Measurements from ENCODE around the gene WSB1. TPM values are rescaled to one million over a fixed set of nuclear protein-coding genes. Genes with fewer than 3 reads are reported as not detected.
A peak's percentile ranks its signal among the peaks of the same experiment; 100 is the strongest.
"Not testable (repeated sequence)": the region's sequence is repeated elsewhere in the genome, so short reads cannot be mapped to it uniquely, and the experiment has no call there.

The WSB1 gene
- polyA plus RNA-seq, 5 donors = 291 to 547 (median 433) TPM

- DNase-seq = no peak
Observed at GRCh38 chr17:27310565-27311110, 16.7 kb downstream of the WSB1 start.

DNA sequence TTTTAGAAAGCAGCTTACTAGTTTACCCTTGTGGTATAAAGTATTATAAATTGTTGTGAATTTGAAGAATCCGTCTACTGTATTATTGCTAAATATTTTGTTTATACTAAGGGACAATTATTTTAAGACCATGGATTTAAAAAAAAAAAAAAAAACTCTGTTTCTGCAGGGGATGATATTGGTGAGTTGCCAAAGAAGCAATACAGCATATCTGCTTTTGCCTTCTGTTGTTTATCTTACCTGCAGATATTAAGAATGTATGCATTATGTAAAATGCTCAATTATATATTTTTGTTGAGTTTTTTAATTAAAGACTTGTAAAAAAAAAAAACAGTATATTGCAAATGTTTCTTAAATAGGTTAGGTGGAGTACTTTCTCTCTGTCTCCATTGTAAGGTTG is 19.4 kb downstream of the WSB1 start:
- DNase-seq = no peak

DNA sequence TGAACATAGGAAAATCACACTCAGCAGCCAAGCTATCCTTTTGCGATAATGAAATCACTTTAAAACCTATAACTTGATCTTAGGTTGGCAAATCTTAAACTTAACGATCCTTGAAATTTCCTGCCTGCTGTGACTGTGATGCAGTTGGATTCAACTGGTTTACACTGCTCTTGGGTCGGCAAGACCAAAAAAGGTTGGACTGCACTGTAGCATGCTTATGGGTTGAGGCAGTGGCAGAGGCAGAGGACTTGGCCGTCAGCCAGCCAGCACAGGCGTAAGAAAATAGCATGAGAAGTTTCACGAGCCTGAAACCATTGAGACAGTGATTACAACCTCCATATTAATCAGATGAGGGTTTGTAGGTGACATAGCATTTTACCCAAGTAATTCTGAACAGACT is 21.4 kb downstream of the WSB1 start:
- no peak for DNase-seq

DNA sequence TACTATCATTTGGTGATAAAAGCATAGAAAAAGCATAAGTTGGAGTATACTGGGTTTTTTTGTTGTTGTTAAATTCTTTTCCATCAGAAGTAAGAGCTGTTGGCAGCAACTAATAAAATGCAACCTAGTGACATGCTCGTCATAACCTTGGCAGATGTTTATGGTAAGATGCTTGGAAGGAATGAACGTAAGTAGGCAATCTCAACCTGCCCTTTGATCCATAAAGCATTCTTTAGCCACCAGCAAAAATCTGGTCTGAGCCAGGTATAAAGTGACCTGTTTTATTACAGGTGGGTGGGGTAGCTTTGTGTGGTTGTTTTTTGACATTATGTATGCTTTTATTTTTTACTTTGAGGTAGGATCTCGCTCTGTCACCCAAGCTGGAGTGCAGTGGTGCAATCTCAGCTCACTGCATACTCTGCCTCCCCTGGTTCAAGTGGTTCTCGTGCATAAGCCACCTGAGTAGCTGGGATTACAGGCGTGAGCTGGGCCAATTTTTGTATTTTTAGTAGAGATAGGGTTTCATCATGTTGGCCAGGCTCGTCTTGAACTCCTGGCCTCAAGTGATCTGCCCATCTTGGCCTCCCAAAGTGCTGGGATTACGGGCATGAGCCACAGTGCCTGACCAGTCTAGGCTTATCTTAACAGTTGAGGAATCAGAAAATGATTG is 22.0 kb downstream of the WSB1 start:
- no peak for DNase-seq

- no peak for DNase-seq
Observed at GRCh38 chr17:27318228-27318627, 24.3 kb downstream of the WSB1 start.

DNA sequence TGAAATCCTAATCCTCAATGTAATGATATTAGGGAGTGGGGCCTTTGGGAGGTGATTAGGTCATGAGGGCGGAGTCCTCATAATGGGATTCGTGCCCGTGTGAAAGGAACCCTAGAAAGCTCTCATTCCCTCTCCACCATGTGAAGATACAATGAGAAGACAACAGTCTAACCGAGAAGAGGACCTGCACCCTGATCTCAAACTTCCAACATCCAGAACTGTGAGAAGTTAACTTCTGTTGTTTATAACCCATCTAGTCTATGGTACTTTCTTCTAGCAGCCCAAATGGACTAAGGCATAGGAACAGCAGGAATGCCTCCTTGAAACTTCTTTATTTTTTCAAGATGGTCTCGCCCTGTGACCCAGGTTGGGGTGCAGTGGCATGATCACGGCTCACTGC is 24.7 kb downstream of the WSB1 start:
- DNase-seq = no peak

GRCh38 chr17:27319541-27320221 is 25.8 kb downstream of the WSB1 start:
- DNase-seq = peak; percentile 72 to 76

DNA sequence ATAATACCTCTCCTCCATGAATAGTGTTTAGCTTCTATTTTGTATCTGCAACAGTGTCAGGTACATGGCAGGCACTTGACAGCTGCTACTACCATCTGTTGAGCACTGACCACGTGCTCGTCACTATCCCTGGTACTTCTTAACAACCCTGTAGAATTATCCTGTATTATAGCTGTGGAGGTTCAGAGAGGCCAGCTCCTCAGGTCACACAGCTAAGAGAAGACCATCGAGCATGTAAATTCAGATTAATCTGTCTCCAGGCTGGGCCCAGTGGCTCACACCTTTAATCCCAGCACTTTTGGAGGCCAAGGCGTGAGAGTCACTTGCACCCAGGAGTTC is 26.3 kb downstream of the WSB1 start:
- DNase-seq = no peak

DNA sequence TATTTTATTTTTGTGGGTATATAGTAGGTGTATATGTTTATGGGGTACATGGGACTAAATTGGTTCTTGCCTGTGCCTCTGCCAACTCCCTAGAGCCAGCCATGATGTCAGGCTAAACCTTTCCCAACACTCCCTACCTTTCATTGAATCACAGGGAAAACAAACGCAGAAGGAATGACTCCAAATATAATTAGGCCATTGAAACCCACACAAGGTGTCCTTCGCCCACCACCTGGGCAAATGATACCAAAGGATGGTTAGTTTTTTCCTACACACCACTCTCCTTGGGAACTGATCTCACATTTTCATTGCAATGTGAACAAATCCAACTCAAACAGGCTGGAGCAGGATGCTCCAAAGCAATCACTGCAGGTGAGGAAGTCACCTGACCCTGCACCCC is 27.5 kb downstream of the WSB1 start:
- DNase-seq = no peak

DNA sequence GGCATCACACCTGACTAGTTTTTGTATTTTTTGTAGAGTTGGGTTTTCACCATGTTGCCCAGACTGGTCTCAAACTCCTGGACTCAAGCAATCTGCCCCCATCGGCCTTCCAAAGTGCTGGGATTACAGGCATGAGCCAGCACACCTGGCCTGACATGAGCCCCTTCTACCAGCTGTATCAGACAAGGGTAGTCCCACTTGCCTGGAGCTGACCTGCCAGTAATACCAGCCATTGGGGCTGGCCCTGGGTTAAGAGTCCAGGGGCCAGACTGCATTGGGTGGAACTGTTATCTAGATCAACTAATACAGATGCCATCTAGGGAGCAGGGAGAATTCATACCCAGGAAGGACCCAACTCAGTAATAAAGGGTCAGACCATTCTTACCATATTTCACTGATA is 28.1 kb downstream of the WSB1 start:
- no peak for DNase-seq

DNA sequence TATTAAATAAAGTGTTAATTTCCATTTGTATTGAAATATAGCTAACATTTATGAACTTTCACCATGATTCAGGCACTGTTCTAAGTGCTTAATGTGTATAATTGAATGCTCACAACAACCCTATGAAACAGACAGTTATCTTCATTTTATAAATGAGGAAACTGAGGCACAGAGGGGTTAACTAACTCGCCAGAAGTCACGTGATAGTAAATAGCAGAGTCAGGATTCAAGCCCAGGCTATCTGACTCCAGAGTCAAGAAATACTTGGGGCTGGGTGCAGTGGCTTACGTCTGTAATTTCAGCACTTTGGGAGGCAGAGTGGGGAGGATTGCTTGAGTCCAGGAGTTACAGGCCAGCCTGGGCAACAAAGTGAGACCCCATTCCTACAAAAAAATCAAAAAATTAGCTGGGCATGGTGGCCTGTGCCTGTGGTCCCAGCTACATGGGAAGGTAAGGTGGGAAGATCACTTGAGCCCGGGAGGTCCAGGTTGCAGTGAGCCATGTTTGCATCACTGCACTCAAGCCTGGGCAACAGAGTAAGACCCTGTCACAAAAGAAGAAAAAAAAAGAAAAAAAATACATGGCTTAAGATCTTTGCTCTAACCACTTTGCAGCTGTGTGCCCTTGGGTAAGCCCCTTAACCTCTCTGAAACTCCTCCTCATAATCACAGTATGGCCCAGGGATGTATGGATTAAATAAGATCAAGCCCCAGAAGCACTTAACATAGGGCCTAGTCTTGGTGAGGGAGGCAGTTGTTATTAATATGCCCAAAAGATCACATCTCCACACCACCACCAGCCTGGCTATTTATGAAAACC is 29.0 kb downstream of the WSB1 start:
- DNase-seq = no peak

- DNase-seq = no peak
Observed at GRCh38 chr17:27323538-27324215, 29.8 kb downstream of the WSB1 start.

DNA sequence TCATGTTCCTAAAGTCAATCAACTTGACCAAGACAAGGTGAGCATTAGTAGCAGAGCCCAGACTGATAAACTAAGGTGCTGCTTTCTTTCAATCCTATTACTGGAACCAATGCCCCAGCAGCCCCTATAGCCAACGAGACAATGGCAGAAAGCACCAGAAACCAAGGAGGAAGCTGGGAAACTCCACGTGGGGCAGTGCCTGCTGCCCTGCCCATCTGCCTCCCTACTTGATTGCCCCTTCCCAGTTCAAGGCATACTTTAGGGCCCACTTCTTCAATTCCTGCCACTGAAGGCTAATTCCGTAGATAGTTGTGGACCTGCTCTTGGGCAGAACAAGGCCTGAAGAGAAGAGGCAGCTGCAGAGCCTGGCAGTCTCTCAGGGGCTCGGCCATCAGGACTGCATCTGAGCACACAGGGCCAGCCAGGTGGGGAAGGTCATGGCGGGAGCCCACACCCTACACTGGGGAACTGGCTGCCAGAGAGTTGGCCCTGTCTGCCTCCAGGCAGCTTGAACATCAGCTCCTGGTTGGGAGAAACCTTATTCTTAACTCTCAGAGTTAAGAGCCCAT is 30.9 kb downstream of the WSB1 start:
- no peak for DNase-seq

DNA sequence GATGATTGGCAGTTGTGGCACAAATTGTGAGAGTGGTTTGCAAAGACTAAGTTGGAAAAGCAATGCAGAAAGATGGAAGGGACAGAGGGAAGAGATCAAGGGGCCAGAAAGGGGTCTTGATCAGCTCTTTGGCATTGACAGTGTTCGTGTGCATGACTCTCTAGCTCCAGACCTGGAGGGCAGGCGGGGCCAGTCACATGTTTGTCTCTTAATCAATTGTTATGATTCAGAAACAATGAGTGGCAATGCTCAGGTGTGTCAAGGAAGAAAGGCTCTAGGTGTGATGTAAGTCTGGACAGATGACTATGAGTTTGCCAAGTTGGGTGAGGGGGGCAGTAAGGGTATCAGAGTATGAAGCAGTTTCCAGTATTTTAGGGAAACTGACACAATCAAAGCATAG is 32.1 kb downstream of the WSB1 start:
- DNase-seq = no peak

DNA sequence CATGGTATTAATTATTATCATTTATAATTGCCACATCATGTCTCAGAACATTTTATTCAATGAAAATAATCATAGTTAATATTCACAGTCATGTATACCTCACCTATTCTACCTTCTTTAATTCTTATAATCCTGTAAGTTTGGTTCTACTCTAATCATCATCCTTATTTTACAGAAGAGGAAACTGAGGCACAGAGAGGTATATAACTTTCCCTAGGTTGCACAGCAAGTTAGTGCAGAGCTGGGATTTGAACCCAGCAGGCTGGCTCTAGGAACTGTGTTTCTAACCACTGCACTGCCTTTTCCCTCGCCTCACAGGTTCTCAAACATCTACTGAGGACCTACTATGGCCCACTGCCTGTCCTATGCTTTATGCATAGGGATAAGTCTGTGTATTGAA is 32.7 kb downstream of the WSB1 start:
- no peak for DNase-seq

DNA sequence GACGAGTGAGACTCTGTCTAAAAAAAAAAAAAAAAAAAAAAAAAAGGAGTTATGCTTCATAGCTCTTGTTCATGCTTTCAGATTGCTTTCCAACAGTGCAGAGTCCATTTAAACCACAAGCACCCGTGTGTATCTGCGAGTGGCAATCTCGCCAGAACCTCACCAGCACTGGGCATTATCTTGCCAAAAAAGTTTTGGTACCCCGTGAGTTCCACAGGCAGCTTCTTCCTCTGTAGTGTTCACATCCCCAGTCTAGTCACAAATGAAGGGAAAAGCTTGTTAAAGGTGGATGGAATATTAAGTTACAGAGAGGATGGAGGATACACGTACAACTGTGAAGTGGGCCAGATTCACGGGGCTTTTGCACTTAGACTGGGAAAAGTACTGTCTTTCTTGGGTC is 33.5 kb downstream of the WSB1 start:
- no peak for DNase-seq

DNA sequence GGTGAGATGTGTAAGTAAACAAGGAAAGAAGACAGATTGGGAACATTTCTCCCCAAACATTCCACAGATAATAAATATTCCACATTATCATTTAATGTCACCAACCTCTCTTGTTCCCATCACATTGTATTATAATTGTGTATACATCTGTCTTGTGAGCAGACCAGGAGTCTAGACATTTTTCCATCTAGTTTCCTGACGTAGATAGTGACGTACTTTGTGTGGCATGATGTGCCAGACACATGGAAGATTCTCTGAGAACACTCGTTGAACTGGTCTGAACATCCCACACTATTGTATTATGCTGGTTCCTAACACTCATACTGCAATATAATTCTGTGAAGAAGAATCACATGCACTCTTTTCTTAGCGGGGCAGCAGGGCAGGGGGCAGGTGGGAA is 34.0 kb downstream of the WSB1 start:
- DNase-seq = no peak

DNA sequence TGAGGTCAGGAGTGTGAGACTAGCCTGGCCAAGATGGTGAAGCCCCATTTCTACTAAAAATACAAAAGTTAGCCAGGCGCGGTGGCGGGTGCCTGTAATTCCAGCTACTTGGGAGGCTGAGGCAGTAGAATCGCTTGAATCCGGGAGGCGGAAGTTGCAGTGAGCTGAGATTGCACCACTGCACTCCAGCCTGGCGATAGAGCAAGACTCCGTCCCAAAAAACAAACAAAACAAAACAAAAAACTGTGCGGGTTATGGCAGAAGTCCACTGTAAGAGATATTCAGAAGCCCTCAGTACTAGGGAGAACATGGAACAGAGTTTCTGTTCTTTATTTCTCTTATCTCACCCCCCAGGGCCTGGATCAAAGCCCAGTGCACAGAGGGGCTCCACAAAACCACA is 34.8 kb downstream of the WSB1 start:
- DNase-seq = not testable (repeated sequence)

- no peak for DNase-seq
Observed at GRCh38 chr17:27329146-27329805, 35.4 kb downstream of the WSB1 start.

DNA sequence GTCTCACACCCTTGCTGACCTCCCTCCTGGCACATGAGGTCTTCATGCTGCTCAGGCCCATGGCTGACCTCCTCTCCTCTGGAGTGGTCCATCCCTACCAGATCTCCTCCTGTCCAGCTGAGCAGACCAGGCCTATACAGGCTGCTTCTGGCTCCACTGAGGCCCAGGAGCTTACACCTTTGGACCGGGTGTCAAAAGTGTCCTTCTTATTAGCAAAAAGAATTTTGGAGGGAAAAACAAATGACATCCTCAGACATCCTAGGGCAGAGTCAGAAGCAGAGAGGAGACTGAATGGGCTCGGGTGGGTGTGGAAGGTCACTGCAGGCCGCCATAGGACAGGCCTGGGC is 38.1 kb downstream of the WSB1 start:
- no peak for DNase-seq
